Ammon's horn (tissue), 1 donor: Measurements from ENCODE around the gene KCNJ16.
A peak's percentile ranks its signal among the peaks of the same experiment; 100 is the strongest.
"Not testable (repeated sequence)": the region's sequence is repeated elsewhere in the genome, so short reads cannot be mapped to it uniquely, and the experiment has no call there.

Source experiments
- DNase-seq: peaks from one replicate; pipeline ENCODE4 v3.0.0-alpha.2; 2016; ENCODE audit warnings: low spot score

Gene KCNJ16

GRCh38 chr17:70074956-70075355 lies at the start of gene KCNJ16:
Gene KCNJ16 (plus strand): TSS chr17:70075225. CDS start chr17:70132088, 56,863 bp downstream.
- DNase-seq, result no peak

GRCh38 chr17:70028397-70028796 lies 46.6 kb upstream of the KCNJ16 start:
- DNase-seq, result no peak

- no peak for DNase-seq
Observed at GRCh38 chr17:70028978-70029767, 45.9 kb upstream of the KCNJ16 start.

- DNase-seq, result no peak
Observed at GRCh38 chr17:70030371-70030770, 44.7 kb upstream of the KCNJ16 start.

GRCh38 chr17:70031341-70031740 lies 43.7 kb upstream of the KCNJ16 start:
- DNase-seq, result no peak

GRCh38 chr17:70033165-70033564 lies 41.9 kb upstream of the KCNJ16 start:
- DNase-seq, result no peak

GRCh38 chr17:70034158-70034557 lies 40.9 kb upstream of the KCNJ16 start:
- no peak for DNase-seq

GRCh38 chr17:70037498-70037897 lies 37.5 kb upstream of the KCNJ16 start:
- DNase-seq, result no peak

GRCh38 chr17:70040336-70040735 lies 34.7 kb upstream of the KCNJ16 start:
- no peak for DNase-seq

- DNase-seq, result no peak
Observed at GRCh38 chr17:70041061-70041460, 34.0 kb upstream of the KCNJ16 start.

- no peak for DNase-seq
Observed at GRCh38 chr17:70041540-70041939, 33.5 kb upstream of the KCNJ16 start.

- not testable (repeated sequence) for DNase-seq
Observed at GRCh38 chr17:70045780-70046179, 29.2 kb upstream of the KCNJ16 start.

- DNase-seq, result no peak
Observed at GRCh38 chr17:70047619-70048419, 27.2 kb upstream of the KCNJ16 start.

- DNase-seq, result no peak
Observed at GRCh38 chr17:70049801-70050591, 25.0 kb upstream of the KCNJ16 start.

- DNase-seq, result no peak
Observed at GRCh38 chr17:70050931-70051330, 24.1 kb upstream of the KCNJ16 start.

GRCh38 chr17:70053241-70054234 lies 21.5 kb upstream of the KCNJ16 start:
- no peak for DNase-seq

GRCh38 chr17:70055000-70055399 lies 20.0 kb upstream of the KCNJ16 start:
- no peak for DNase-seq

- DNase-seq, result no peak
Observed at GRCh38 chr17:70059071-70059470, 16.0 kb upstream of the KCNJ16 start.

GRCh38 chr17:70059649-70060048 lies 15.4 kb upstream of the KCNJ16 start:
- DNase-seq, result no peak

- no peak for DNase-seq
Observed at GRCh38 chr17:70060415-70060814, 14.6 kb upstream of the KCNJ16 start.

GRCh38 chr17:70067134-70067533 lies 7.9 kb upstream of the KCNJ16 start:
- peak; percentile 30 for DNase-seq
